Bronchial epithelial cell (primary cell): ENCODE results near the gene BOD1L2. TPM values are rescaled to one million over a fixed set of nuclear protein-coding genes. Genes with fewer than 3 reads are reported as not detected.

Source experiments
- DNase-seq: peaks from one replicate; pipeline ENCODE4 v3.0.0-alpha.2; 2010; ENCODE audit warnings: low read depth
- FAIRE-seq: peaks from 2 replicates; lab custom pipeline; 2011; peaks lifted over from hg19 to GRCh38; lab: Jason Lieb, UNC
- H3K27me3 ChIP-seq: 2 replicates; pipeline ENCODE4 v1.5.1; 2011; ENCODE audit warnings: low read length; ENCODE audit not compliant: control insufficient read depth, insufficient read depth
- H3K36me3 ChIP-seq: 2 replicates; pipeline ENCODE4 v1.5.1; 2011; ENCODE audit warnings: low read length; ENCODE audit not compliant: control insufficient read depth, insufficient read depth
- H3K4me3 ChIP-seq: 2 replicates; pipeline ENCODE4 v1.5.1; 2011; ENCODE audit warnings: mild to moderate bottlenecking, low read depth, low read length, control low read depth
- total RNA-seq: library from RNA; depleted of rRNA; stranded (reverse); fragments of >200 nt; gene quantifications from 2 replicates; pipeline ENCODE4 v1.2.1, GENCODE V29; 2014
- TF ChIP-seq, protein P1 (sequence below): IDR thresholded peaks from 2 replicates; pipeline ENCODE4 v1.5.1; 2011; ENCODE audit warnings: mild to moderate bottlenecking, moderate library complexity, low read length, control low read depth, inconsistent platforms; ENCODE audit not compliant: insufficient read depth, severe bottlenecking

BOD1L2 gene
- total RNA-seq, 1 donor from 2014 or later, result not detected

DNA sequence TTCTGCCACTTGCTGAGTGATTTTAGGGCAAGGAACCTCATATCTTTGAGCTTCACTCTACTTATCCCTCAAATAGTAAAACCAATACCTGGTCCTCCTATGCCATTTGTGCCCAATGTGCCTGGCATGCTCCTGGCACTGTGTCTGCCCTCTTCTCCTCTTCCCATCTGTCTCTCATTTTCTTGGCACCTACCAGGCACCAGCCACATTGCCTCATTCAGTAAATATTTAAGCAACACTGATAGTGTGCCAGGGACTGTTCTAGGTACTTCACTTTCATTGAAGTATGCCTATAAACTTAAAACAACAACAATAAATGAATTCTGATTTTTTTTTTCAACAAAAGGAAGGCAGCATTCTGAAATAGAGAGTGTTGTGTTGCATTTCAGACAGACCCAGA, 15.1 kb upstream of the BOD1L2 start:
- Histone ChIP-seq H3K4me3 (no peak overlapping the region), H3K27me3 (no peaks in the 10 kb centered on the region), H3K36me3 (no peaks in the 10 kb centered on the region)
- DNase-seq (no peak), FAIRE-seq (no peak)
- TF ChIP-seq, protein P1, sequence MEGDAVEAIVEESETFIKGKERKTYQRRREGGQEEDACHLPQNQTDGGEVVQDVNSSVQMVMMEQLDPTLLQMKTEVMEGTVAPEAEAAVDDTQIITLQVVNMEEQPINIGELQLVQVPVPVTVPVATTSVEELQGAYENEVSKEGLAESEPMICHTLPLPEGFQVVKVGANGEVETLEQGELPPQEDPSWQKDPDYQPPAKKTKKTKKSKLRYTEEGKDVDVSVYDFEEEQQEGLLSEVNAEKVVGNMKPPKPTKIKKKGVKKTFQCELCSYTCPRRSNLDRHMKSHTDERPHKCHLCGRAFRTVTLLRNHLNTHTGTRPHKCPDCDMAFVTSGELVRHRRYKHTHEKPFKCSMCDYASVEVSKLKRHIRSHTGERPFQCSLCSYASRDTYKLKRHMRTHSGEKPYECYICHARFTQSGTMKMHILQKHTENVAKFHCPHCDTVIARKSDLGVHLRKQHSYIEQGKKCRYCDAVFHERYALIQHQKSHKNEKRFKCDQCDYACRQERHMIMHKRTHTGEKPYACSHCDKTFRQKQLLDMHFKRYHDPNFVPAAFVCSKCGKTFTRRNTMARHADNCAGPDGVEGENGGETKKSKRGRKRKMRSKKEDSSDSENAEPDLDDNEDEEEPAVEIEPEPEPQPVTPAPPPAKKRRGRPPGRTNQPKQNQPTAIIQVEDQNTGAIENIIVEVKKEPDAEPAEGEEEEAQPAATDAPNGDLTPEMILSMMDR, result no peak

DNA sequence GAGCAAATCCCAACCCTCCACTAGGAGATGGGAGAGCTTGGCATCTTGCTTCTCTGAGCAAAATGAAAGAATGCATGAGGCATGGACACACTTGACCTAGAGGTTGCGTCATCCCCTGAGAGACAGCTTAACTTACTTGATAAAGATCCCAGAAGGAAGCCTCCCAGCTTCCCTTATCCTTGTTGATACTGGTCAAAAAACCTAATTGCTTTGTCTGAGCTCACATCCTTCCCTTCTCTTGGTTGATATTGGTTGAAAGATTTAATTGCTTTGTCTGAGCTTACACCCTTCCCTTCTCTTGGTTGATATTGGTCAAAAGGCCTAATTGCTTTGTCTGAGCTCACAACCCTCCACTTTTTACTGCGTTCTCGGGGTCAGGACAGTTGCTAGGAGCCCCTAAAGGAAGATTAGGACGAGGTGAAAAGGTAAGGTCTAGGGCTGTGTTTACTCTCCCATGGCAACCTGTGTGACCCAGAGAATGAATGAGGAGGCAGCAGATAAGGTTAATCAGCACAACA, 12.2 kb upstream of the BOD1L2 start:
- DNase-seq, result peak; percentile 3
- H3K27me3 ChIP-seq, result no peaks in the 10 kb centered on the region
- no peak overlapping the region for H3K4me3 ChIP-seq
- no peak for FAIRE-seq
- no peaks in the 10 kb centered on the region for H3K36me3 ChIP-seq
- TF ChIP-seq, protein P1, result no peak

DNA sequence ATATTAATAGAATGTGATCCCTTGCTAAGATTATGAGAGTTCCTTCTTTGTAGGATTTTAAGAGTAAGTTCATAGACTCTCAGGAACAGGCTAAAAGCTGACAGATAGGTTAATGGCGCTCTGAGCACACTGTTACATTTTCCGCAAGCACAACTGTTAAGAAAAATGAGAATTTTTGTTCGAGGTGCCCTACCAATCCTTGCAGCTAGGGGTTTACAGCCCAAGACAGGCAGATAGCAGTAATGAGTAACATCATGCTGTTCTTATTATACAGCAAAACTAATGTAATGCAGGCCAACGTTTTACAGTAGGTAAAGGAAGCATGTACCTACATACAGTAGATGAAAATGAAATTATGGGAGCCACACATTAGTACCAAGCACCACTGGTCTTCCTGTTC, 11.2 kb upstream of the BOD1L2 start:
- TF ChIP-seq, protein P1, result no peak
- DNase-seq (no peak), FAIRE-seq (no peak)
- Histone ChIP-seq H3K36me3 (no peaks in the 10 kb centered on the region), H3K4me3 (no peak overlapping the region), H3K27me3 (no peaks in the 10 kb centered on the region)

DNA sequence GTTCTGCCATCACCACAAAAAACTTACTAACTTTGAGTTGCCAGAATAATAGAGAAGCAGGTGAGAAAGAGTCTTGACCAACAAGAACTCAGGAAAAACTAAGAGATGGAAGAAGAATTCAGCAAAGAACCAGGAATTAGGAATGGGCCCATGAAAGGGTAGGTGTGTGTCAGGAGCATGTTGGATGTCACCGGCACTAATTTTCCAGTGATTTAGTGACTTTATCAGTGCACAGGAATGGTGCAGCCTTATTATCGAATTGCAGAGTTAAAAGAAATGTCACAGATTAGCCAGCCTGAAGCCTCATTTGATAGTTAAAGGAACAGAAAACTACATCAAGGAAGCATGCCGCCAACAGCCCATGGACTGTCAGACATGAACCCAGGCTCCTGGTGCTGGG, 9.0 kb upstream of the BOD1L2 start:
- DNase-seq (no peak), FAIRE-seq (no peak)
- Histone ChIP-seq H3K36me3 (no peaks in the 10 kb centered on the region), H3K4me3 (no peak overlapping the region), H3K27me3 (no peaks in the 10 kb centered on the region)
- TF ChIP-seq, protein P1, result no peak

DNA sequence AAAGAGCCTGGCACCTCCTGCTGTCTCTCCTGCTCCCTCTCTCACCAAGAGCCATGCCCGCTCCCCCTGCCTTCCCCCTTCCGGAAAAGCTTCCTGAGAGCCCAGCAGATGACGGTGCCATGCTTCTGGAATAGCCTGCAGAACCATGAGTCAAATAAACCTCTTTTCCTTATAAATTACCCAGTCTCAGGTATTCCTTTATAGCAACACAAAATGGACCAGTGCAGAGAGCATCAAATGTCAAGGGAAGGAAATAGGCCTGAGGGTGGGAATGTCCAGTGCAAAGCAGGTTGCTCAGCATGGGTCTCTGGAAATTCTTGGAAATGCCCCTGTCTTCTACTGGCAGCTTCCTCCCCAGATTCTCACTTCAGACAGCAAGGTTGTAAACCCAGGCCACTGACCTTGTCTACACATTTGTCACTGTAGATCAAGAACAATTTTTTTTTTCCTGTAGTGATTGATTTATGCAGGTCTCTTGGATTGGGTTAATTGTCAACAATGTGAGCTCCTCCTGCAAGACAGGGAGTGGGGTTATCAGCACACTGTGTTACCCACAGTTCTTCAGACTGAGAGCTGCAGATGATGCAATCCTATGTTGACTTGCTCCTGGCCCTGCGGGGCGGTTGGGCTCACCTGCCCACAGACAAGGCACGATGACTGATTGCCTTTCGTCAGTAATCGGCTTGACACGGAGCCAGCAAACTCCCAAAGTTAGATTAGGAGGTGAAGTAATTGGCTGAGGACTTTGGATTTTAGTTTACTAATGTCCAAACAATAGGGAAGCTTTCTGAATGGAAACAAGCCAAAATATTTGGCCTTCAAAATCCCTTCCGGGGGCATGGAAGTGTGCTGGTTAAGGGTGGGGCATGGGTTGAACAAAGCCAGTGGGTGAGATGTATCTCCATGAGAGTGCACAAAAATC, 5.4 kb upstream of the BOD1L2 start:
- FAIRE-seq, result no peak
- TF ChIP-seq, protein P1, result no peak
- H3K36me3 ChIP-seq, result no peaks in the 10 kb centered on the region
- DNase-seq, result peak; percentile 65
- H3K27me3 ChIP-seq, result no peaks in the 10 kb centered on the region
- no peak overlapping the region for H3K4me3 ChIP-seq
